Measurements from ENCODE around the gene PRDM16. TPM values are rescaled to one million over a fixed set of nuclear protein-coding genes. Genes with fewer than 3 reads are reported as not detected.

The PRDM16 gene
- polyA plus RNA-seq, 1 donor from 2014 or later, result 0.21 TPM

- Histone ChIP-seq H3K9me3 (ENCODE audit: low read length) (no peaks in the 10 kb centered on the region), H3K79me2 (replicated peaks; ENCODE audit: insufficient read depth, low read length) (peaks cover 55% of the 10 kb centered on the region), H3K27me3 (ENCODE audit: insufficient read depth, low read depth, low read length) (peaks cover 30% of the 10 kb centered on the region), H3K9me2 (ENCODE audit: insufficient read depth, low read length) (no peaks in the 10 kb centered on the region), H4K20me1 (ENCODE audit: insufficient read depth) (no peaks in the 10 kb centered on the region), H3K4me2 (ENCODE audit: low read length) (no peak overlapping the region), H3K36me3 (ENCODE audit: insufficient read depth, low read length) (no peaks in the 10 kb centered on the region), H3K27ac (ENCODE audit: low read length) (no peak overlapping the region), H3K9ac (ENCODE audit: low read length) (no peak overlapping the region), H3K4me3 (ENCODE audit: low read length) (peak overlapping the region; percentile 71), H3F3A (ENCODE audit: insufficient read depth, low read length, poor library complexity, severe bottlenecking) (no peaks in the 10 kb centered on the region), H2AFZ (ENCODE audit: low read depth, low read length) (no peak overlapping the region)
- TF ChIP-seq EP300 (conservative IDR thresholded peaks at IDR 0.05; ENCODE audit: poor library complexity, severe bottlenecking), result no peak
- peak; percentile 17 for TF ChIP-seq MXI1 (conservative IDR thresholded peaks at IDR 0.05; ENCODE audit: poor library complexity, severe bottlenecking)
- TF ChIP-seq REST (IDR thresholded peaks at IDR 0.05; ENCODE audit: borderline replicate concordance), result no peak
- no peak for TF ChIP-seq EZH2 (IDR thresholded peaks at IDR 0.05; ENCODE audit: borderline replicate concordance, insufficient read depth, low read length, poor library complexity, severe bottlenecking)
- peak; percentile 65 for TF ChIP-seq SMC3 (conservative IDR thresholded peaks at IDR 0.05; ENCODE audit: poor library complexity)
- TF ChIP-seq CTCF (IDR thresholded peaks at IDR 0.05; ENCODE audit: poor library complexity, severe bottlenecking), result peak; percentile 56
- TF ChIP-seq RAD21 (conservative IDR thresholded peaks at IDR 0.05), result peak; percentile 64
These were observed 2.7 kb upstream of the PRDM16 start for GRCh38 chr1:3066250-3066711.

- no peak overlapping the region for H3K9ac ChIP-seq (ENCODE audit: low read length)
- H3K4me2 ChIP-seq (ENCODE audit: low read length), result no peak overlapping the region
These were observed 2.2 kb upstream of the PRDM16 start for GRCh38 chr1:3066826-3067225.

More at GRCh38 chr1:3066826-3067225, 2.2 kb upstream of the PRDM16 start:
- Histone ChIP-seq H2AFZ (ENCODE audit: low read depth, low read length) (no peak overlapping the region), H4K20me1 (ENCODE audit: insufficient read depth) (no peaks in the 10 kb centered on the region), H3K27me3 (ENCODE audit: insufficient read depth, low read depth, low read length) (peaks cover 36% of the 10 kb centered on the region), H3K9me2 (ENCODE audit: insufficient read depth, low read length) (no peaks in the 10 kb centered on the region), H3F3A (ENCODE audit: insufficient read depth, low read length, poor library complexity, severe bottlenecking) (no peaks in the 10 kb centered on the region), H3K9me3 (ENCODE audit: low read length) (no peaks in the 10 kb centered on the region), H3K36me3 (ENCODE audit: insufficient read depth, low read length) (no peaks in the 10 kb centered on the region), H3K4me3 (ENCODE audit: low read length) (peak overlapping the region; percentile 71), H3K79me2 (replicated peaks; ENCODE audit: insufficient read depth, low read length) (peaks cover 61% of the 10 kb centered on the region), H3K27ac (ENCODE audit: low read length) (no peak overlapping the region)
- no peak for TF ChIP-seq MXI1 (conservative IDR thresholded peaks at IDR 0.05; ENCODE audit: poor library complexity, severe bottlenecking)
- TF ChIP-seq REST (IDR thresholded peaks at IDR 0.05; ENCODE audit: borderline replicate concordance), result peak; percentile 7

All from neural cell (in vitro differentiated cells).